ENCODE measurements around the gene LARP1. TPM values are rescaled to one million over a fixed set of nuclear protein-coding genes. Genes with fewer than 3 reads are reported as not detected.
A peak's percentile ranks its signal among the peaks of the same experiment; 100 is the strongest.

The LARP1 gene
- total RNA-seq, 1 experiment from 2014 or later: 63.9 TPM

DNA sequence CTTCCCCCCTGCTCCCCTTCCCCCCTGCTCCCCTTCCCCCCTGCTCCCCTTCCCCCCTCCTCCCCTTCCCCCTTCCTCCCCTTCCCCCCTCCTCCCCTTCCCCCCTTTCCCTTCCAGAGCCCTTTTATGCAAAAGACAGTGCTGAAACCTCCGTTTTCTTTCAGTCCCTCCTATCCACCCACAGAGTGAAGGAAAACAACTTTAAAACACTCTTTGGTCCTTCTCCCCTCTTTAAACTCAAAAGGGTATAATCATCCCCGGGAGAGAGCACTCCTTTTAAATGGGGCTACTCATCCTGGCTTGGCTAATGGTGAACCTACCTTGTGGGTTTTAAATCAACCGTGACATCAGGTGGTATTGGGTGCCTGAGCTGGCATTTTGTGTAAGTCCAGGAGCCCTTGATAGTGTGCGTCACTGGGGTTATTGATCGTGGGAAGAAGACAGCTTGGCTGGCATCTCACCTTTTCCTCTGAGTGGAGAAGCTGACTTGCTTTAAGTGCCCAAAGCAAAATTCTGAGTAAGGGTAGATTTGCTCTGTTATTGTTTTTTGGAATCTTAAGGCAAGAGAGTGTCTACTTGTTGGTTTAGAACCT, 2.7 kb downstream of the LARP1 start:
- ATAC-seq (0 out of 2 replicates have a peak, but pooled peaks have one; percentile 2), DNase-seq (peak; percentile 73)
- H3K9me3 ChIP-seq (ENCODE audit: low read length): no peaks in the 10 kb centered on the region
- intact Hi-C loops (cut with micrococcal nuclease): loop anchor here (5.0 to 10.0 kb wide), 3 partner anchors 54 to 187 kb away; partner anchors contain the start of gene MRPL22
- no peak for TF ChIP-seq EZH2 (IDR thresholded peaks at IDR 0.05; ENCODE audit: low read length, unreplicated experiment)
- TF ChIP-seq, protein P1, sequence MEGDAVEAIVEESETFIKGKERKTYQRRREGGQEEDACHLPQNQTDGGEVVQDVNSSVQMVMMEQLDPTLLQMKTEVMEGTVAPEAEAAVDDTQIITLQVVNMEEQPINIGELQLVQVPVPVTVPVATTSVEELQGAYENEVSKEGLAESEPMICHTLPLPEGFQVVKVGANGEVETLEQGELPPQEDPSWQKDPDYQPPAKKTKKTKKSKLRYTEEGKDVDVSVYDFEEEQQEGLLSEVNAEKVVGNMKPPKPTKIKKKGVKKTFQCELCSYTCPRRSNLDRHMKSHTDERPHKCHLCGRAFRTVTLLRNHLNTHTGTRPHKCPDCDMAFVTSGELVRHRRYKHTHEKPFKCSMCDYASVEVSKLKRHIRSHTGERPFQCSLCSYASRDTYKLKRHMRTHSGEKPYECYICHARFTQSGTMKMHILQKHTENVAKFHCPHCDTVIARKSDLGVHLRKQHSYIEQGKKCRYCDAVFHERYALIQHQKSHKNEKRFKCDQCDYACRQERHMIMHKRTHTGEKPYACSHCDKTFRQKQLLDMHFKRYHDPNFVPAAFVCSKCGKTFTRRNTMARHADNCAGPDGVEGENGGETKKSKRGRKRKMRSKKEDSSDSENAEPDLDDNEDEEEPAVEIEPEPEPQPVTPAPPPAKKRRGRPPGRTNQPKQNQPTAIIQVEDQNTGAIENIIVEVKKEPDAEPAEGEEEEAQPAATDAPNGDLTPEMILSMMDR (conservative IDR thresholded peaks at IDR 0.05; ENCODE audit: low read depth, low read length): no peak
- TF ChIP-seq EZH2phosphoT487 (IDR thresholded peaks at IDR 0.05; ENCODE audit: borderline replicate concordance, low read length): no peak
- no peaks in the 10 kb centered on the region for H3F3A ChIP-seq (ENCODE audit: low read length, unreplicated experiment)
- H4K20me1 ChIP-seq (ENCODE audit: low read length): peaks cover 52% of the 10 kb centered on the region
- H3K36me3 ChIP-seq (ENCODE audit: low read depth, low read length): no peaks in the 10 kb centered on the region
- H3K4me1 ChIP-seq (ENCODE audit: insufficient read depth, low read length): peaks cover 36% of the 10 kb centered on the region
- H2AFZ ChIP-seq (ENCODE audit: low read length): no peak overlapping the region
- CTCF ChIA-PET: no interaction called here
- H3K27ac ChIP-seq (ENCODE audit: low read length): peak overlapping the region; percentile 65
- H3K4me3 ChIP-seq (ENCODE audit: low read length): peak overlapping the region; percentile 64
- H3K79me2 ChIP-seq (ENCODE audit: low read length): peaks cover 90% of the 10 kb centered on the region
- no peaks in the 10 kb centered on the region for H3K9me2 ChIP-seq (replicated peaks; ENCODE audit: low read length)
- peak overlapping the region; percentile 45 for H3K9ac ChIP-seq (ENCODE audit: low read length)
- BruUV-seq (replicated peaks): no TSS peak
- H3K27me3 ChIP-seq (ENCODE audit: low read length): no peaks in the 10 kb centered on the region
- POLR2A ChIA-PET (ENCODE audit: unreplicated experiment): interaction anchor here (0.6 kb wide), 1 partner anchor 1402 kb away, joined by 3 read pairs; no protein-coding TSS in a partner anchor
- H3K4me2 ChIP-seq (ENCODE audit: low read length): peak overlapping the region; percentile 88

DNA sequence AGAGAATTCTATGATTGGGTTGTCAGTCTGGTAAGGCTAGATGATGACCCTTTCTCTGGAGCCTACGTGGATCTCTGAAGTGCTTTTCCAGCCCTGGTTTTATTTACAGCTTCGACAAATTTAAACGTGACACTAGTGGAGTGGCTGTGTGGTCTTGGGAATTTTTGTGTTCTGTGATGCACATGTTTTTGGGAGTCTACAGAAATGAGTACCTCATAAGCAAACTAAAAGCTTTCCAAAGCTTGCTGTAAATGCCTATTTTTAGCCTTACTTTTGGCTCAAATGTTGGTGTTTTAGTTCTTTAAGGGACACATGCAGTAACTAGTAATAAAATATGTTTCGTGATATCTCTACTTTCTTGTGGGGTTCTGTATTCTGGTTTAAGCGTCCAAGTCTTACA, 3.3 kb downstream of the LARP1 start:
- H3K9ac ChIP-seq (ENCODE audit: low read length): peak overlapping the region; percentile 45

More for the DNA sequence above, 3.3 kb downstream of the LARP1 start:
- Histone ChIP-seq H3K9me3 (ENCODE audit: low read length) (no peaks in the 10 kb centered on the region), H3K36me3 (ENCODE audit: low read depth, low read length) (no peaks in the 10 kb centered on the region), H3F3A (ENCODE audit: low read length, unreplicated experiment) (no peaks in the 10 kb centered on the region), H3K27ac (ENCODE audit: low read length) (peak overlapping the region; percentile 65), H3K79me2 (ENCODE audit: low read length) (peaks cover 93% of the 10 kb centered on the region), H4K20me1 (ENCODE audit: low read length) (peaks cover 54% of the 10 kb centered on the region), H3K4me1 (ENCODE audit: insufficient read depth, low read length) (peaks cover 36% of the 10 kb centered on the region), H2AFZ (ENCODE audit: low read length) (no peak overlapping the region), H3K27me3 (ENCODE audit: low read length) (no peaks in the 10 kb centered on the region), H3K4me3 (ENCODE audit: low read length) (peak overlapping the region; percentile 64), H3K4me2 (ENCODE audit: low read length) (peak overlapping the region; percentile 88), H3K9me2 (replicated peaks; ENCODE audit: low read length) (no peaks in the 10 kb centered on the region)
- TF ChIP-seq, protein P1 (conservative IDR thresholded peaks at IDR 0.05; ENCODE audit: low read depth, low read length): no peak
- TF ChIP-seq EZH2 (IDR thresholded peaks at IDR 0.05; ENCODE audit: low read length, unreplicated experiment) (no peak), EZH2phosphoT487 (IDR thresholded peaks at IDR 0.05; ENCODE audit: borderline replicate concordance, low read length) (no peak)
- CTCF ChIA-PET: no interaction called here
- POLR2A ChIA-PET (ENCODE audit: unreplicated experiment): interaction anchor here (0.6 kb wide), 1 partner anchor 1402 kb away, joined by 3 read pairs; no protein-coding TSS in a partner anchor
- no peak for ATAC-seq
- no TSS peak for BruUV-seq (replicated peaks)
- DNase-seq: no peak
- intact Hi-C loops (cut with micrococcal nuclease): loop anchor here (5.0 to 10.0 kb wide), 3 partner anchors 54 to 186 kb away; partner anchors contain the start of gene MRPL22
